SH-SY5Y (cell line): ENCODE measurements around the gene SMIM32.

ENCODE experiments used
- GATA2 ChIP-seq: IDR thresholded peaks from 2 replicates; pipeline ENCODE4 v1.6.1; 2011; ENCODE audit warnings: mild to moderate bottlenecking, low read depth, low read length
- GATA3 ChIP-seq: IDR thresholded peaks from 2 replicates; pipeline ENCODE4 v1.6.1; 2011; ENCODE audit warnings: low read depth, mild to moderate bottlenecking, low read length, moderate library complexity

- TF ChIP-seq GATA2 (no peak), GATA3 (no peak)
These were observed 47.9 kb upstream of the SMIM32 start for GRCh38 chr5:136240894-136241293.
